GM21786 (cell line): ENCODE data around the gene LRRFIP2.
"Not testable (repeated sequence)": the region's sequence is repeated elsewhere in the genome, so short reads cannot be mapped to it uniquely, and the experiment has no call there.

Experiments
- ATAC-seq: cut with Tn5 transposase; IDR thresholded peaks from one replicate; pipeline ENCODE4 v1.9.1; 2021; ENCODE audit not compliant: unreplicated experiment

The LRRFIP2 gene

GRCh38 chr3:37146927-37147326, 27.5 kb downstream of the LRRFIP2 start:
- not testable (repeated sequence) for ATAC-seq

GRCh38 chr3:37145611-37146010, 28.8 kb downstream of the LRRFIP2 start:
- no peak for ATAC-seq

- ATAC-seq = no peak
These were observed 29.6 kb downstream of the LRRFIP2 start for GRCh38 chr3:37144806-37145205.

- no peak for ATAC-seq
These were observed 30.6 kb downstream of the LRRFIP2 start for GRCh38 chr3:37143821-37144220.

GRCh38 chr3:37141676-37142075, 32.7 kb downstream of the LRRFIP2 start:
- no peak for ATAC-seq

- ATAC-seq = no peak
These were observed 33.4 kb downstream of the LRRFIP2 start for GRCh38 chr3:37140899-37141541.

GRCh38 chr3:37139567-37140052, 34.8 kb downstream of the LRRFIP2 start:
- peak; percentile 56 for ATAC-seq

- ATAC-seq = no peak
These were observed 35.6 kb downstream of the LRRFIP2 start for GRCh38 chr3:37138816-37139215.

- ATAC-seq = no peak
These were observed 36.9 kb downstream of the LRRFIP2 start for GRCh38 chr3:37137516-37137915.

GRCh38 chr3:37136067-37136466, 38.3 kb downstream of the LRRFIP2 start:
- ATAC-seq = no peak

- ATAC-seq = no peak
These were observed 38.8 kb downstream of the LRRFIP2 start for GRCh38 chr3:37135561-37135960.

GRCh38 chr3:37132334-37132733, 42.0 kb downstream of the LRRFIP2 start:
- no peak for ATAC-seq

- ATAC-seq = no peak
These were observed 42.6 kb downstream of the LRRFIP2 start for GRCh38 chr3:37131860-37132144.

- ATAC-seq = no peak
These were observed 43.2 kb downstream of the LRRFIP2 start for GRCh38 chr3:37130984-37131859.

- ATAC-seq = no peak
These were observed 43.9 kb downstream of the LRRFIP2 start for GRCh38 chr3:37130448-37130847.

- ATAC-seq = peak; percentile 52
These were observed 44.5 kb downstream of the LRRFIP2 start for GRCh38 chr3:37129871-37130270.

- no peak for ATAC-seq
These were observed 47.0 kb downstream of the LRRFIP2 start for GRCh38 chr3:37127340-37127739.

GRCh38 chr3:37126856-37127255, 47.5 kb downstream of the LRRFIP2 start:
- no peak for ATAC-seq

- ATAC-seq = no peak
These were observed 48.9 kb downstream of the LRRFIP2 start for GRCh38 chr3:37125195-37126073.

- no peak for ATAC-seq
These were observed 49.9 kb downstream of the LRRFIP2 start for GRCh38 chr3:37124435-37124834.

- ATAC-seq = no peak
These were observed 51.1 kb downstream of the LRRFIP2 start for GRCh38 chr3:37123292-37123691.
